Mucosa of rectum (tissue), 2 donors: ENCODE measurements around the gene ZSCAN25.
A peak's percentile ranks its signal among the peaks of the same experiment; 100 is the strongest.

ENCODE experiments used
- H3K27ac ChIP-seq, 2 donors: one replicate each; pipeline ENCODE4 v1.7.0; 2013; ENCODE audit warnings: inconsistent platforms in 2 of 2, low read depth in 2 of 2, low read length in 2 of 2
- H3K27me3 ChIP-seq, 2 donors: one replicate each; pipeline ENCODE4 v1.7.0; 2013; ENCODE audit warnings: low read length in 2 of 2; ENCODE audit not compliant: control insufficient read depth in 2 of 2, insufficient read depth in 2 of 2
- H3K36me3 ChIP-seq, 2 donors: one replicate each; pipeline ENCODE4 v1.7.0; 2013; ENCODE audit warnings: low read length in 2 of 2; ENCODE audit not compliant: control insufficient read depth in 2 of 2, insufficient read depth in 2 of 2
- H3K4me1 ChIP-seq, 2 donors: one replicate each; pipeline ENCODE4 v1.7.0; 2013; ENCODE audit warnings: low read length in 2 of 2, mild to moderate bottlenecking in 1 of 2; ENCODE audit not compliant: control insufficient read depth in 2 of 2, insufficient read depth in 2 of 2
- H3K4me3 ChIP-seq, 2 donors: one replicate each; pipeline ENCODE4 v1.7.0; 2013; ENCODE audit warnings: low read length in 2 of 2
- H3K9ac ChIP-seq, 2 donors: one replicate each; pipeline ENCODE4 v1.7.0; 2013; ENCODE audit warnings: low read length in 2 of 2, low read depth in 1 of 2, mild to moderate bottlenecking in 1 of 2
- H3K9me3 ChIP-seq, 2 donors: one replicate each; pipeline ENCODE4 v1.7.0; 2013; ENCODE audit warnings: low read length in 2 of 2; ENCODE audit not compliant: control insufficient read depth in 2 of 2
- donor health status: healthy.
- donor health status: Normal muscosa, but diverticular disease.

The ZSCAN25 gene

DNA sequence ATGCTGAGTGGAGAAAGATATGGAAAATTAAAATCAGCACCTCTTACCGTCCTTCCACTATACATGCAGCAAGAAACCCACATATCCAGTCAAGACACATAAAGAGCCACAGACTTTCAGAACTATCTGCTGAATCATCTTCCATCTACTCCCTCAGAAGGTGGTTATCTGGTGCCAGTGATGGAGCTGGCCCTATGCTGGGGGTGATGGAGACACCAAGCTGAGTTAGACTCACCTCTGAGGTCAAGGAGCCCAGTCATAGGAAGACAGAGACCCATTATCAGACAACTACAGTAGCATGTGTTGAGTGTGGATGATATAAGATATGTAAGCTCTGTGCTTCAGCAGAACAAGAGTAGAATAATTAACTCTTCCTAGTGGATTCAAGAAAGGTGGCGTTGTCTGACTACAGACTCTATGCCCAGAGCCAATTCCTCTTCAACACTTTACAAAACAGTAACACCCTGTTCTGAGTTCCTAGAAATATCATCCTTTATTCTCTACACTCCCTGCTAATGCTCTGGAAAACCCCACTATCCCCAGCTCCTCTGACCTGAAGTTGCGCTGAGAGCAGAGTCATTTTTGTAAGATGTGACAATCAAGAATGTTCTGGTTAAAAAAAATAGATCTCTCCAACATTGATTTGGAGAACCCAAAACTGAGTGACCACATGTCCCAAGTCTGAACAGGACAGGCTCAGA is 48.7 kb downstream of the ZSCAN25 start:
- H3K4me3 ChIP-seq, result no peak overlapping the region
- no peak overlapping the region for H3K27ac ChIP-seq
- no peaks in the 10 kb centered on the region for H3K9me3 ChIP-seq
- no peaks in the 10 kb centered on the region for H3K27me3 ChIP-seq
- H3K36me3 ChIP-seq, result peaks cover 62 to 84% of the 10 kb centered on the region in 2 donors
- H3K4me1 ChIP-seq, result no peaks in the 10 kb centered on the region
- no peak overlapping the region for H3K9ac ChIP-seq

DNA sequence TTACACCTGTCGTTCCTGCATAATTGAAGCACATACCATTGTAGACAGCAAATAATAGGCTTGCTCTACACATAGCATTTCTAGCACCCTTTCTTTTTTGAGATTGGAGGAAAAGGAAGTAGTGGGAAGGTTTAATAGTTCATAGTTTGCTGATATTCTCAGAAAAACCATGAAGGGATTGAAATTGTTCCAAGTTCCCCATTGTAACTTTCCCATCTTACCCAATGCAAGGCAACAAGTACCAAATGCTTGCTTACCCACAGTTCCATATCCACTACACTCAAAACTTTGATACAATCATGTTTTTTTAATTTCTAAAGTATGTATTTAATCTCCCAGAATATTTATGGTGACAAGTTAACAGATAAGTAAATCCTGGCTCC is 49.3 kb downstream of the ZSCAN25 start:
- Histone ChIP-seq H3K9me3 (no peaks in the 10 kb centered on the region), H3K36me3 (peaks cover 61 to 79% of the 10 kb centered on the region in 2 donors), H3K27ac (no peak overlapping the region), H3K4me1 (no peaks in the 10 kb centered on the region), H3K4me3 (no peak overlapping the region), H3K27me3 (no peaks in the 10 kb centered on the region), H3K9ac (no peak overlapping the region)

DNA sequence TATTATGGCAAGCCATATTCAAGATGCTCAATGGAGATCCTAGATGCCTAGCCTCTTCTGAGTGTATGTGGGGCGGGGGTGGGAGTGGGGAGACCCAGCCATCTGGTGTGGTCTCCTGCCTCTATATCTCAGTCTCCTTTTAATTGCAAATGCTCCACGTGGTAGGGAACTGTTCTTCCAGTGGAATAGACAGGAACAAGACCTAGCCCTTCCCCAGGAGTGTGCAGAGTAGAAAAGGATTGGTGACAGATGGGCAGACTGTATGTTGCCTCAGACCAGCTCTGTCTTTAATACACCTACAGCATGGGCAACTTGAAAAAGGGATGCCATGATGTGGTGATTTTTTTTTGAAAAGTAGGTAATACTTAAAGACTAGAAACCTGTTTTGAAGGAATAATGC is 50.4 kb downstream of the ZSCAN25 start:
- Histone ChIP-seq H3K36me3 (peaks cover 64 to 82% of the 10 kb centered on the region in 2 donors), H3K4me1 (no peaks in the 10 kb centered on the region), H3K27me3 (no peaks in the 10 kb centered on the region), H3K4me3 (no peak overlapping the region), H3K27ac (no peak overlapping the region), H3K9ac (no peak overlapping the region), H3K9me3 (no peaks in the 10 kb centered on the region)

DNA sequence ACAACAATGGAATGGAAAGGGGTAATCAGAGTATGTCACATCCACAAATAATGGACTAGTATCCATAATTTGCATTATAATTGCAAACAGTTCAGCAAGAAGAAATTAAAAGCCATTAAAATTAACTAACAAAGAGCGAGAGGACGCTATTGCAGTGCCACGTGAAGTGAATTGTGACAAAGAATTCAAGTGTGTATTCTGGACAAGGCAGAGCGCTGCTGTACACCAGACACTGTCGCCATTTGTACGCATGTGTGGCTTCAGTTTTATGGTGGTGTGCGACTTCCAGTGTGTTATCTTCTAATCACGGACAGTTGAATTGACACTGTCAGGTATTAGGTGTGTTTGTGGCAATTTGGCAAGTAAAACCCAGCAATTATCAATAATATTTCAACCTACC is 51.8 kb downstream of the ZSCAN25 start:
- no peaks in the 10 kb centered on the region for H3K4me1 ChIP-seq
- no peak overlapping the region for H3K27ac ChIP-seq
- no peaks in the 10 kb centered on the region for H3K9me3 ChIP-seq
- no peaks in the 10 kb centered on the region for H3K27me3 ChIP-seq
- no peak overlapping the region for H3K4me3 ChIP-seq
- peaks cover 65 to 79% of the 10 kb centered on the region in 2 donors for H3K36me3 ChIP-seq
- H3K9ac ChIP-seq, result no peak overlapping the region

DNA sequence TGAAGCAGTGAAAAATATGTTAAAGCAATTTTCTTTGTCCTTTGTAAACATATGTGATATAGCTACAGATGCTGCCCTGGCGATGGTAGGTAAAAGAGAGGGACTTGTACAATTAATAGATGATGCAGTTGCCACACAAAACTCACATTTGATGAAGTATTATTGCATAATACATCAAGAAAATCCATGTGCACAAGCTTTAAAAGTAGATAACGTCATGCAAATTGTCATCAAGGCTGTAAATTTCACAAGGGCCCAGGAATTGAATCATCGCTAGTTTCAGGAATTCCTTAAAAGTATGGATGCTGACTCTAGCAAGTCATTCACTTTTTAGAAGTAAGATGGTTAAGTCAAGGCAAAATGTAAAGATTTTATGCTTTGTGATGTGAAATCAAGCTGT is 53.0 kb downstream of the ZSCAN25 start:
- Histone ChIP-seq H3K4me3 (no peak overlapping the region), H3K27ac (no peak overlapping the region), H3K9me3 (no peaks in the 10 kb centered on the region), H3K36me3 (peaks cover 75 to 80% of the 10 kb centered on the region in 2 donors), H3K27me3 (no peaks in the 10 kb centered on the region), H3K4me1 (no peaks in the 10 kb centered on the region), H3K9ac (no peak overlapping the region)

DNA sequence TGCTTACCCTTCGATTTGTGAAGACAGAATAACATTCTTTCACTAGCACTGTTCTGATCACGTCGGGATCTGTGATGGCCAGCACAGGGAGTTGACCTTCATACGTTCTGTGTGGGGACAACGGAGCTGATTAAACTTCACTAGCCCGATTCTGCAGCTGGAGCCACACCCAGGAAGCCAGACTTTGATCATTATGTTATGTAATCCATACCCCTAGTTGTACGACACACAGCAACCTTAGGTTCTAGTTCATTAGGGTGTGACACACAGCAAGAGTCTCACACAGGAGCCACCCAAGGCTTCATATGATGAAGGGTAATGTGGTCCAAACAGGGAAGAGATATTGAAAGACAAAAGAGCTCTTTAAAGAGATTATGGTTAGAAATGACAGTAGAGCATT is 55.8 kb downstream of the ZSCAN25 start:
- Histone ChIP-seq H3K27me3 (no peaks in the 10 kb centered on the region), H3K9ac (no peak overlapping the region), H3K4me1 (peaks cover 0 to 2% of the 10 kb centered on the region in 2 donors), H3K27ac (no peak overlapping the region), H3K4me3 (no peak overlapping the region), H3K36me3 (peaks cover 63 to 74% of the 10 kb centered on the region in 2 donors), H3K9me3 (no peaks in the 10 kb centered on the region)

DNA sequence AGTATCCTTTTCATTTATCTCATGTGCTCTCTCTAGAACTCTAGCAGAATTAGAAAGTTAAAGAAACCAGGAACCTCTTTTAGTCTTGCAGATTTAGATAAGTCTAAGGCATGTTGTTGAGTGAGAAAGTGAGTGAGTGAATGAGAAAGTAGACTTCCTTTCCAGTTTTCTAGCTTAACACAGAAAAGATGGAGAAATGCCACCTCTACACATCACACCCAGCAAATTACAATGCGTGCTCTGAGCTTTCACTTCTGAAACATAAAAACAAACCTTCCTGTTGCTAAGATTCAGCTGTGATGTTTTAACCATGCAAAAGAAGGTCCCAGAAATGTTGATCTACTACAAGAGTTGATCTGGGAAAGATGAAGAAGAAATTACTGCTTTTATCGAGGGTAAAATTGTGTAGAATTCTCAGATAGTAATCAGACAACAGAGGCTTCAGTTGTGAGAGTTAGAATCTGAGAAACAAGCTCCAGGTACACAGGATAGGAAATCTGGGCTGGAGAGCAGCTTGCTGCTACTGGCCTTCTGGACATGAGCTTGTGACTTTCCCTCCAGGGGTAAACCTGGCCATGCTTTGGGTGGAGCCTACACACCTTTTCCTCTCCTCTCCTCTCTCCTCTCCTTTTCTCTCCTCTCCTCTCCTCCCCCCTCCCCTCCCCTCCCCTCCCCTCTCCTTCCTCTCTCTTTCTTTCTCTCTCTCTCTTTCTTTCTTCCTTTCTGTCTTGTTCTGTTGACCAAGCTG is 58.4 kb downstream of the ZSCAN25 start:
- Histone ChIP-seq H3K9ac (no peak overlapping the region), H3K36me3 (peaks cover 53 to 56% of the 10 kb centered on the region in 2 donors), H3K4me3 (no peak overlapping the region)

DNA sequence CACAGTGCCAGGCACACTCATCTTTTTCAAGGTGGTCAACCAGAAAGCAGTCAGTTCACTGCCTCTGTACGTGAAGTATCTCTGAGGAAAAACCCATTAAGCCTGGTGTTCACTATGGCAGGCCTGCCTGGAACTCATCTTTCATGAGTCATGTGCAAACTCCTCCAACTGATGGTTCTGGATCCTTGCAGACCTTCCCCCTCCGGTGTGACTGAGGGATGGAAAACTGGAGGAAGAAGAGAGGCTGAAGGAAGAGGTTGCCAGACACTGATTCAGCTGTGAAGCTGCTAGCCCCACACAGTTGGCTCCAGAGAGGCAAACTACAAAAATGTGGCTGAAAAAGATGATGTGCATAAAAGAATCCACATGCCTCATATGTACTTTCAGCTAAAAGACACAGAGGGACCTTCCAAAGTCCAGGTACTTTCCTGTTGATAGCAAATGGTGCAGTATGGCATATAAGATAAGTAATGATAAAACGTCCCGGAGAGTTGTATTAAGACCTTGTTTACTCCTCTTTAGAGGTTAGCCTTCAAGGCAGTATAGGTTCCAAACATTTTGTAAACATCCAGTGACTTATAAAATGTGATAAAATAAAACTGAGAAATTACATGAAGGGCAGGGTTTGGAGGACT is 60.4 kb downstream of the ZSCAN25 start:
- H3K4me1 ChIP-seq, result peaks cover 0 to 5% of the 10 kb centered on the region in 2 donors
- no peaks in the 10 kb centered on the region for H3K27me3 ChIP-seq
- H3K9me3 ChIP-seq, result no peaks in the 10 kb centered on the region
- H3K9ac ChIP-seq, result no peak overlapping the region
- peak overlapping the region; percentile 89 to 90 for H3K4me3 ChIP-seq
- H3K36me3 ChIP-seq, result peaks cover 40 to 42% of the 10 kb centered on the region in 2 donors
- no peak overlapping the region for H3K27ac ChIP-seq

More for the DNA sequence above, 58.4 kb downstream of the ZSCAN25 start:
- peaks cover 0 to 5% of the 10 kb centered on the region in 2 donors for H3K4me1 ChIP-seq
- no peaks in the 10 kb centered on the region for H3K9me3 ChIP-seq
- no peaks in the 10 kb centered on the region for H3K27me3 ChIP-seq
- H3K27ac ChIP-seq, result no peak overlapping the region

DNA sequence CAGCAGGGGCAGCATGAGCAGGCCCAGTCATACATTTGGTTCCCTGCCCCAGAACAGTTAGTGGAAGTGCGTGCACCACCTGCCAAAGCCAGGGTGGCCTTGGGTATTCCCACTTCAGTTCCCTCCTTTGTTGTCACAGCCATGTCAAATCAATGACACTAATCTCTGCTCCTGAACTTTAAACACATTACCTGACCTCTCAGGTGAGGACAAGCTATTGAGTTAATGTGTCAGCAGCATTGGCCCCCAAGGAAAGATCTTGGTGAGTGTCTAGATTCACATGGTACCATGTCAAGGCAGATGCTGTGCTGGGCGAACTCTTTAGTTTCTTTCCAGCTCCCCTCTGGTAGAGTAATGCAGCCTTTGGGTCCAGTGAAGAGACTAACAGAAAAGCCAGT is 60.9 kb downstream of the ZSCAN25 start:
- no peaks in the 10 kb centered on the region for H3K27me3 ChIP-seq
- peak overlapping the region; percentile 89 to 90 for H3K4me3 ChIP-seq
- H3K9me3 ChIP-seq, result no peaks in the 10 kb centered on the region
- H3K9ac ChIP-seq, result peak overlapping the region in 1 of 2 donors; percentile 85
- H3K36me3 ChIP-seq, result peaks cover 36 to 37% of the 10 kb centered on the region in 2 donors
- peak overlapping the region; percentile 92 to 97 for H3K27ac ChIP-seq
- H3K4me1 ChIP-seq, result peaks cover 0 to 5% of the 10 kb centered on the region in 2 donors

DNA sequence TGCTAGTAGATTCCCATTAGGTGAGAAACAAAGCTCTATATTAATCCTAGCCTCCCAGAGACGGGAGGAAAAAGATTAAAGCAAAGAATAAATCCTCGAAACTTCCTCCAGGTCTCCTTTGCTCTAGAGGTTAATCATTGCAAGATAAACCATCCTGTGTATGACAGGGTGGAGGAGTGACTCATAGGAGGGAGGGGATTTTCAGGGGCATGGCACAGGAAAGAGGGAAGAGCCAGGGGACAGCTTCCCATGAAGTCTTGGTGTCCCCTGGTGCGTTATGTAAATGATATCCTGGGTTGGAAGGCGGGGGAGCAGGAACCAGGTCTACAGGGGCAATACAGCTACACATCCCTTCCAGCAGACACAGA is 62.3 kb downstream of the ZSCAN25 start:
- H3K4me3 ChIP-seq, result peak overlapping the region; percentile 89 to 90
- H3K27ac ChIP-seq, result peak overlapping the region; percentile 92 to 97
- peak overlapping the region; percentile 85 to 86 for H3K9ac ChIP-seq
- peaks cover 0 to 5% of the 10 kb centered on the region in 2 donors for H3K4me1 ChIP-seq
- no peaks in the 10 kb centered on the region for H3K9me3 ChIP-seq
- H3K27me3 ChIP-seq, result no peaks in the 10 kb centered on the region
- peaks cover 24 to 26% of the 10 kb centered on the region in 2 donors for H3K36me3 ChIP-seq
